Lower lobe of right lung (tissue), 2 donors: ENCODE results near the gene ARFGEF3. TPM values are rescaled to one million over a fixed set of nuclear protein-coding genes. Genes with fewer than 3 reads are reported as not detected.

ENCODE experiments used
- ATAC-seq, 2 donors: fragments of 200-7000 bp; cut with Tn5 transposase; one replicate each; pipeline ENCODE4 v1.9.1; 2020 to 2022; ENCODE audit warnings: mild to moderate bottlenecking in 2 of 2, moderate library complexity in 2 of 2
- DNase-seq: peaks from one replicate; pipeline ENCODE4 v3.0.0-alpha.2; 2020
- H3K27ac ChIP-seq: fragments of 200-600 bp; one replicate; pipeline ENCODE4 v1.8.0; 2022
- H3K27me3 ChIP-seq: fragments of 200-600 bp; one replicate; pipeline ENCODE4 v1.8.0; 2022; ENCODE audit warnings: low read depth
- H3K36me3 ChIP-seq: fragments of 200-600 bp; one replicate; pipeline ENCODE4 v1.8.0; 2022; ENCODE audit warnings: mild to moderate bottlenecking
- H3K4me1 ChIP-seq: fragments of 200-600 bp; one replicate; pipeline ENCODE4 v1.8.0; 2022
- H3K4me3 ChIP-seq: fragments of 200-600 bp; one replicate; pipeline ENCODE4 v1.8.0; 2022; ENCODE audit warnings: mild to moderate bottlenecking
- H3K9me3 ChIP-seq: fragments of 200-600 bp; one replicate; pipeline ENCODE4 v1.8.0; 2022
- CTCF ChIP-seq: fragments of 200-600 bp; IDR thresholded peaks from one replicate; pipeline ENCODE4 v1.8.0; 2022; ENCODE audit warnings: antibody characterized with exemption, mild to moderate bottlenecking
- intact Hi-C: fragments of 100-400 bp; cut with DNase I; formaldehyde crosslinking; loops from one replicate; pipeline ENCODE4 v1.11.0; 2022
- total RNA-seq: library from RNA; stranded (reverse); fragmentation: NEBNext Ultra II Directional; extraction: Animal tissue kit (Norgen Biotek cat#: 25700); gene quantifications from one replicate; pipeline ENCODE4 v1.2.1, GENCODE V29; 2021
- donor health status: DM: no; HTN: yes; CAD: no; lungs with severe emphysema.

ARFGEF3 gene
- total RNA-seq, 1 donor from 2014 or later, result 33.8 TPM

- H3K9me3 ChIP-seq, result no peaks in the 10 kb centered on the region
- no peak for ATAC-seq
- H3K36me3 ChIP-seq, result peaks cover 9% of the 10 kb centered on the region
- intact Hi-C loops, result no loop called here
- H3K4me3 ChIP-seq, result no peak overlapping the region
- DNase-seq, result no peak
- H3K4me1 ChIP-seq, result no peaks in the 10 kb centered on the region
- no peak overlapping the region for H3K27ac ChIP-seq
- TF ChIP-seq CTCF, result no peak
- H3K27me3 ChIP-seq, result no peaks in the 10 kb centered on the region
Measured at GRCh38 chr6:138264372-138264880, 102.7 kb downstream of the ARFGEF3 start.

- ATAC-seq (no peak), DNase-seq (no peak)
- intact Hi-C loops, result no loop called here
- Histone ChIP-seq H3K27ac (no peak overlapping the region), H3K4me3 (no peak overlapping the region), H3K27me3 (no peaks in the 10 kb centered on the region), H3K4me1 (no peaks in the 10 kb centered on the region), H3K9me3 (no peaks in the 10 kb centered on the region), H3K36me3 (peaks cover 9% of the 10 kb centered on the region)
- no peak for TF ChIP-seq CTCF
Measured at GRCh38 chr6:138266095-138266494, 104.4 kb downstream of the ARFGEF3 start.

GRCh38 chr6:138267971-138268895, 106.5 kb downstream of the ARFGEF3 start:
- intact Hi-C loops, result no loop called here
- Histone ChIP-seq H3K9me3 (no peaks in the 10 kb centered on the region), H3K27ac (no peak overlapping the region), H3K36me3 (peaks cover 2% of the 10 kb centered on the region), H3K4me1 (no peaks in the 10 kb centered on the region), H3K4me3 (no peak overlapping the region), H3K27me3 (no peaks in the 10 kb centered on the region)
- TF ChIP-seq CTCF, result no peak
- ATAC-seq (peak; percentile 55 to 68), DNase-seq (no peak)

- intact Hi-C loops, result no loop called here
Measured at GRCh38 chr6:138271451-138271850, 109.7 kb downstream of the ARFGEF3 start.

More at GRCh38 chr6:138271451-138271850, 109.7 kb downstream of the ARFGEF3 start:
- no peak overlapping the region for H3K27ac ChIP-seq
- H3K4me1 ChIP-seq, result no peaks in the 10 kb centered on the region
- H3K36me3 ChIP-seq, result no peaks in the 10 kb centered on the region
- H3K4me3 ChIP-seq, result no peak overlapping the region
- no peak for DNase-seq
- ATAC-seq, result no peak
- H3K27me3 ChIP-seq, result no peaks in the 10 kb centered on the region
- H3K9me3 ChIP-seq, result no peaks in the 10 kb centered on the region
- no peak for TF ChIP-seq CTCF
